ENCODE results near the gene MYH13. TPM values are rescaled to one million over a fixed set of nuclear protein-coding genes. Genes with fewer than 3 reads are reported as not detected.

Gene MYH13
- total and polyA plus RNA-seq, 2 donors (not counting 3 experiments of a cell fraction or from before 2014, with no cell fraction given), result not detected

DNA sequence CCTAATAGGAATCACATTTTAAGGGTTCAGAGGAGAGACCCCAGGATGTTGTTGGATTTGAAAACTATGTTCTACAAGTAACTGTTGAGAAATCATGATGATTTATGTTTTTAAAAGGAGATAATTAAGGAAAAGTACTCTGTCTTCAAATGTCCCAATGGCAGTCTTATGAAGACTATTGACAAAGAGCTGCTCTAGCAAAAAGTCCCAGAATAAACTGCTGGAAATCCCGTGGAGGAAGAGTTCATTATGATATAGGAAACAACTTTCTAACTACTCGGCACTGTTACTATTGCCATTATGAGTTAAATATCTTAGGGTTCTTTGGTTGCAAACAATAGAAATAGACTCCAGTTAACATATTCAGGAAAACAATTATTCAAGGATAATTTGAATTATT lies 108.8 kb downstream of the MYH13 start:
- Histone ChIP-seq H3K9ac (replicated peaks; ENCODE audit: extremely low read depth, insufficient read depth, low read length) (no peak overlapping the region), H3K4me3 (replicated peaks in 1 of 3; ENCODE audit: insufficient read depth in 1 of 3, low read depth in 1 of 3, low read length in 3 of 3) (no peak overlapping the region), H3K27me3 (ENCODE audit: control insufficient read depth in 2 of 2, insufficient read depth in 2 of 2, low read length in 2 of 2) (no peaks in the 10 kb centered on the region), H2AFZ (ENCODE audit: low read depth, low read length) (no peak overlapping the region), H3K9me1 (replicated peaks; ENCODE audit: control insufficient read depth, extremely low read depth, insufficient read depth, low read length) (no peaks in the 10 kb centered on the region), H3K79me2 (ENCODE audit: control insufficient read depth, insufficient read depth, low read length) (no peaks in the 10 kb centered on the region), H4K20me1 (replicated peaks; ENCODE audit: control insufficient read depth, extremely low read depth, insufficient read depth, low read length) (no peaks in the 10 kb centered on the region), H3K36me3 (ENCODE audit: control insufficient read depth in 2 of 2, extremely low read depth in 1 of 2, insufficient read depth in 2 of 2, low read length in 2 of 2) (no peaks in the 10 kb centered on the region), H3K9me3 (replicated peaks; ENCODE audit: control insufficient read depth, insufficient read depth, low read length) (peaks cover 9% of the 10 kb centered on the region), H3K27ac (ENCODE audit: insufficient read depth, low read depth, low read length) (no peak overlapping the region), H3K4me2 (ENCODE audit: insufficient read depth, low read length) (no peak overlapping the region), H3K4me1 (ENCODE audit: control insufficient read depth, extremely low read depth, insufficient read depth, low read length) (no peaks in the 10 kb centered on the region)
- ChIA-PET POLR2A (no interaction called here), CTCF (no interaction called here)
- intact Hi-C loops (cut with micrococcal nuclease), result no loop called here
- TF ChIP-seq GATA2 (IDR thresholded peaks at IDR 0.05; ENCODE audit: insufficient read depth, insufficient read length, low read depth, low read length) (no peak), MYC (IDR thresholded peaks at IDR 0.05; ENCODE audit: low read depth, low read length) (no peak)
- DNase-seq (ENCODE audit: low read depth, low spot score), result no peak
- dilution Hi-C loops (cut with MboI; ENCODE audit: extremely low pct_ligation_motif_present, low sequenced_read_pairs), result no loop called here
- no TSS peak for BruUV-seq (replicated peaks)
- FAIRE-seq, result no peak

DNA sequence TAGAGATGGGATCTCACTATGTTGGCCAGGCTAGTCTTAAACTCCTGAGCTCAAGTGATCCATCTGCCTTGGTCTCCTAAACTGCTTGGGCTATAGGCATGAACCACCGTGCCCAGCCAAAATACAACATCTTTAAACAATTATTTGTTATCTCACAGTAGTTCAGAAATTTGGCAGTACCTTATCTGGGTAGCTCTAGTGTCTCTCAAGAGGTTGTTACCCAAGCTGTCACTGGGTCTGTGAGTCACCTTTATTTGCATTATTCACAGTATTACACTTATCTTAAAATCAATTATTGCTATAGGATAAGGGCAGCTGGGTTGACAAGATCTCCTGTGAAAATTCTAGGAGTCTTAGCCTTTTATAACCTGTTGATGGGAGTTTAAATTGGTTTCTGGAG lies 110.4 kb downstream of the MYH13 start:
- H3K79me2 ChIP-seq (ENCODE audit: control insufficient read depth, insufficient read depth, low read length), result no peaks in the 10 kb centered on the region
- H3K27ac ChIP-seq (ENCODE audit: insufficient read depth, low read depth, low read length), result no peak overlapping the region
- H3K4me1 ChIP-seq (ENCODE audit: control insufficient read depth, extremely low read depth, insufficient read depth, low read length), result no peaks in the 10 kb centered on the region
- POLR2A ChIA-PET, result no interaction called here
- no peak overlapping the region for H2AFZ ChIP-seq (ENCODE audit: low read depth, low read length)
- no peaks in the 10 kb centered on the region for H3K9me1 ChIP-seq (replicated peaks; ENCODE audit: control insufficient read depth, extremely low read depth, insufficient read depth, low read length)
- no peaks in the 10 kb centered on the region for H3K27me3 ChIP-seq (ENCODE audit: control insufficient read depth in 2 of 2, insufficient read depth in 2 of 2, low read length in 2 of 2)
- no peak overlapping the region for H3K4me2 ChIP-seq (ENCODE audit: insufficient read depth, low read length)
- intact Hi-C loops (cut with micrococcal nuclease) (no loop called here), dilution Hi-C loops (cut with MboI; ENCODE audit: extremely low pct_ligation_motif_present, low sequenced_read_pairs) (no loop called here)
- TF ChIP-seq MYC (IDR thresholded peaks at IDR 0.05; ENCODE audit: low read depth, low read length) (no peak), POLR2A (IDR thresholded peaks at IDR 0.05; ENCODE audit: low read depth, low read length) (no peak), FOS (IDR thresholded peaks at IDR 0.05; ENCODE audit: borderline replicate concordance, insufficient read depth, low read length) (no peak), EZH2 (IDR thresholded peaks at IDR 0.05; ENCODE audit: borderline replicate concordance, low read depth, low read length, severe bottlenecking) (no peak), JUN (IDR thresholded peaks at IDR 0.05; ENCODE audit: borderline replicate concordance, insufficient read depth, insufficient read length, low read depth) (no peak), GATA2 (IDR thresholded peaks at IDR 0.05; ENCODE audit: insufficient read depth, insufficient read length, low read depth, low read length) (no peak), POLR2AphosphoS5 (IDR thresholded peaks at IDR 0.05; ENCODE audit: insufficient read depth, low read depth, low read length) (no peak)
- TF ChIP-seq, protein P1, sequence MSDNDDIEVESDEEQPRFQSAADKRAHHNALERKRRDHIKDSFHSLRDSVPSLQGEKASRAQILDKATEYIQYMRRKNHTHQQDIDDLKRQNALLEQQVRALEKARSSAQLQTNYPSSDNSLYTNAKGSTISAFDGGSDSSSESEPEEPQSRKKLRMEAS (IDR thresholded peaks at IDR 0.05; ENCODE audit: insufficient read depth, insufficient read length), result no peak
- TF ChIP-seq, protein P2, sequence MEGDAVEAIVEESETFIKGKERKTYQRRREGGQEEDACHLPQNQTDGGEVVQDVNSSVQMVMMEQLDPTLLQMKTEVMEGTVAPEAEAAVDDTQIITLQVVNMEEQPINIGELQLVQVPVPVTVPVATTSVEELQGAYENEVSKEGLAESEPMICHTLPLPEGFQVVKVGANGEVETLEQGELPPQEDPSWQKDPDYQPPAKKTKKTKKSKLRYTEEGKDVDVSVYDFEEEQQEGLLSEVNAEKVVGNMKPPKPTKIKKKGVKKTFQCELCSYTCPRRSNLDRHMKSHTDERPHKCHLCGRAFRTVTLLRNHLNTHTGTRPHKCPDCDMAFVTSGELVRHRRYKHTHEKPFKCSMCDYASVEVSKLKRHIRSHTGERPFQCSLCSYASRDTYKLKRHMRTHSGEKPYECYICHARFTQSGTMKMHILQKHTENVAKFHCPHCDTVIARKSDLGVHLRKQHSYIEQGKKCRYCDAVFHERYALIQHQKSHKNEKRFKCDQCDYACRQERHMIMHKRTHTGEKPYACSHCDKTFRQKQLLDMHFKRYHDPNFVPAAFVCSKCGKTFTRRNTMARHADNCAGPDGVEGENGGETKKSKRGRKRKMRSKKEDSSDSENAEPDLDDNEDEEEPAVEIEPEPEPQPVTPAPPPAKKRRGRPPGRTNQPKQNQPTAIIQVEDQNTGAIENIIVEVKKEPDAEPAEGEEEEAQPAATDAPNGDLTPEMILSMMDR (IDR thresholded peaks at IDR 0.05; ENCODE audit: extremely low read depth in 1 of 2, insufficient read depth in 1 of 2, low read depth in 1 of 2, low read length in 2 of 2), result no peak
- no peak for DNase-seq (ENCODE audit: low read depth, low spot score)
- H4K20me1 ChIP-seq (replicated peaks; ENCODE audit: control insufficient read depth, extremely low read depth, insufficient read depth, low read length), result no peaks in the 10 kb centered on the region
- H3K9me3 ChIP-seq (replicated peaks; ENCODE audit: control insufficient read depth, insufficient read depth, low read length), result peaks cover 9% of the 10 kb centered on the region
- CTCF ChIA-PET, result no interaction called here
- H3K36me3 ChIP-seq (ENCODE audit: control insufficient read depth in 2 of 2, extremely low read depth in 1 of 2, insufficient read depth in 2 of 2, low read length in 2 of 2), result no peaks in the 10 kb centered on the region
- no peak overlapping the region for H3K9ac ChIP-seq (replicated peaks; ENCODE audit: extremely low read depth, insufficient read depth, low read length)
- no peak overlapping the region for H3K4me3 ChIP-seq (replicated peaks in 1 of 3; ENCODE audit: insufficient read depth in 1 of 3, low read depth in 1 of 3, low read length in 3 of 3)
- BruUV-seq (replicated peaks), result no TSS peak
- FAIRE-seq, result no peak
